Ovary (tissue), 9 donors: ENCODE measurements around the gene FOXP1. TPM values are rescaled to one million over a fixed set of nuclear protein-coding genes. Genes with fewer than 3 reads are reported as not detected.

Experiments used
- DNase-seq, 5 donors: peaks; one replicate each; pipeline ENCODE4 v3.0.0-alpha.2; 2019 to 2020
- H3K27ac ChIP-seq, 2 donors: fragments of 200-600 bp; one replicate each; pipeline versions ENCODE4 v1.5.1 to v1.8.0; 2019 to 2022
- H3K27me3 ChIP-seq: fragments of 200-600 bp; one replicate; pipeline ENCODE4 v1.8.0; 2022
- H3K36me3 ChIP-seq: fragments of 200-600 bp; sonication (generic); one replicate; pipeline ENCODE4 v1.5.1; 2019
- H3K4me1 ChIP-seq: one replicate; pipeline ENCODE4 v1.8.1; 2013; ENCODE audit warnings: mild to moderate bottlenecking, moderate library complexity; ENCODE audit not compliant: insufficient read depth
- H3K4me3 ChIP-seq: fragments of 200-600 bp; sonication (generic); one replicate; pipeline ENCODE4 v1.5.1; 2017
- H3K9me3 ChIP-seq, 2 donors: fragments of 200-600 bp in 1 of 2; sonication (generic) in 1 of 2; one replicate each; pipeline versions ENCODE4 v1.5.1 to v1.8.1; 2013 to 2019; ENCODE audit warnings: mild to moderate bottlenecking in 1 of 2, moderate library complexity in 1 of 2
- CTCF ChIP-seq, 3 donors: fragments of 450-650 bp in 2 of 3; fragments of 200-600 bp in 1 of 3; IDR thresholded peaks; one replicate each; pipeline versions ENCODE4 v1.5.1 to v1.8.0; 2016 to 2022; ENCODE audit warnings: antibody characterized with exemption in 3 of 3, mild to moderate bottlenecking in 1 of 3
- EP300 ChIP-seq: sonication (generic); formaldehyde crosslinking; IDR thresholded peaks from one replicate; pipeline ENCODE4 v1.6.1; 2017; ENCODE audit warnings: antibody characterized with exemption
- POLR2A ChIP-seq: fragments of 450-650 bp; IDR thresholded peaks from one replicate; pipeline ENCODE4 v1.6.1; 2017; ENCODE audit warnings: antibody characterized with exemption, mild to moderate bottlenecking, moderate library complexity
- WGBS, 3 donors: extraction: QIAGEN DNeasy Blood & Tissue Kit in 1 of 3; methylation state at CpG; one replicate each; pipeline versions ENCODE4 v1.1.5 to v1.1.7; 2013 to 2017; 5-methylcytosine and 5-hydroxymethylcytosine counted together
- intact Hi-C, 4 donors: fragments of 100-400 bp; cut with DNase I; formaldehyde crosslinking; loops; one replicate each; pipeline versions ENCODE4 v1.11.0 to v1.15.1; 2022 to 2023
- polyA plus RNA-seq, 2 donors: library from polyadenylated mRNA; stranded (reverse); fragments of 200-250 nt in 1 of 2; fragments of 350-450 nt in 1 of 2; fragmentation: Illumina TruSeq in 1 of 2; extraction: RNeasy Lipid Tissue Mini Kit (QIAGEN cat#74804) in 1 of 2; gene quantifications; one replicate each; pipeline ENCODE4 v1.2.3, GENCODE V29; 2013 to 2014
- total RNA-seq, 7 donors: library from RNA; depleted of rRNA in 2 of 7; stranded (reverse); fragments of >200 nt in 2 of 7; fragmentation: NEBNext Ultra II Directional in 3 of 7; extraction: Animal tissue kit (Norgen Biotek cat#: 25700) in 3 of 7; gene quantifications; one replicate each; pipeline versions ENCODE4 v1.1.0 to v1.2.4, GENCODE V29; 2016 to 2023
- donor health status: DM: no; HTN: no; CAD: no; lungs with moderate emphysema.
- donor health status: DM: no; HTN: no; CAD: no.
- donor health status: Bipolar disorder and iron deficiency.
- donor health status: DM: yes; HTN: yes; CAD: no.
- donor health status: DM: no; HTN: no; CAD: no.
- donor health status: DM: yes; HTN: yes; CAD: no.

FOXP1 gene
- total and polyA plus RNA-seq, 9 donors = 31.7 to 126 (median 114) TPM

DNA sequence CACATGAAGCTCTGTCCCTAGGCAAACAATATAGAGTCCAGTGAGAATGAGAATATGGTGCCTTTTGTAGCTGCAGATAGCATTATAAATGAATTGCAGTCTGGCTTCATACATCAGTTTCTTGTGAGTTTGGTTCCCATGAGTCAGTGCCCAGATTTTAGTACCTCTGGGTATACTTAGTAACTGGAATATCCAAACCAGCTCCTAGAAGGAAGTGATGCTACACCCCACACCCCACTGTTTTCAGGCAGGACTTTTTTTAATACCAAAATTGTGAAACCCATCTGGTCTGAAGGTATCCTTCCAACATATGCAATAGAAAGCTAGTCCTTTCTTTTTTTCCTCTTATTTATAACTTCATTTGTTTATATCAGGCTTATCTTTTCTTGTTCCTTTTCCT is 42.1 kb upstream of the FOXP1 start:
- H3K4me3 ChIP-seq = no peak overlapping the region
- TF ChIP-seq EP300 (no peak), CTCF (IDR thresholded peaks at IDR 0.05) (no peak), POLR2A (no peak)
- H3K27me3 ChIP-seq = no peaks in the 10 kb centered on the region
- DNase-seq = no peak
- H3K9me3 ChIP-seq = no peaks in the 10 kb centered on the region
- no peaks in the 10 kb centered on the region for H3K4me1 ChIP-seq
- no peaks in the 10 kb centered on the region for H3K36me3 ChIP-seq
- intact Hi-C loops = no loop called here
- no peak overlapping the region for H3K27ac ChIP-seq

- Histone ChIP-seq H3K27me3 (no peaks in the 10 kb centered on the region), H3K36me3 (no peaks in the 10 kb centered on the region), H3K9me3 (no peaks in the 10 kb centered on the region), H3K4me1 (no peaks in the 10 kb centered on the region), H3K4me3 (no peak overlapping the region), H3K27ac (no peak overlapping the region)
- TF ChIP-seq CTCF (IDR thresholded peaks at IDR 0.05) = no peak
- WGBS, 3 donors = 85 to 87% (median 86%) methylated on average over 9 of the region's 9 CpGs
- intact Hi-C loops = no loop called here
- DNase-seq = no peak
These were observed 38.5 kb upstream of the FOXP1 start for GRCh38 chr3:71621825-71622537.

GRCh38 chr3:71618538-71618937 is 35.0 kb upstream of the FOXP1 start:
- Histone ChIP-seq H3K27ac (no peak overlapping the region), H3K9me3 (no peaks in the 10 kb centered on the region), H3K27me3 (no peaks in the 10 kb centered on the region), H3K4me3 (no peak overlapping the region), H3K36me3 (no peaks in the 10 kb centered on the region), H3K4me1 (no peaks in the 10 kb centered on the region)
- 89 to 95% (median 92%) methylated on average over 6 of the region's 6 CpGs for WGBS, 3 donors
- no peak for TF ChIP-seq CTCF (IDR thresholded peaks at IDR 0.05)
- TF ChIP-seq POLR2A = no peak
- no peak for TF ChIP-seq EP300
- no peak for DNase-seq
- intact Hi-C loops = no loop called here

DNA sequence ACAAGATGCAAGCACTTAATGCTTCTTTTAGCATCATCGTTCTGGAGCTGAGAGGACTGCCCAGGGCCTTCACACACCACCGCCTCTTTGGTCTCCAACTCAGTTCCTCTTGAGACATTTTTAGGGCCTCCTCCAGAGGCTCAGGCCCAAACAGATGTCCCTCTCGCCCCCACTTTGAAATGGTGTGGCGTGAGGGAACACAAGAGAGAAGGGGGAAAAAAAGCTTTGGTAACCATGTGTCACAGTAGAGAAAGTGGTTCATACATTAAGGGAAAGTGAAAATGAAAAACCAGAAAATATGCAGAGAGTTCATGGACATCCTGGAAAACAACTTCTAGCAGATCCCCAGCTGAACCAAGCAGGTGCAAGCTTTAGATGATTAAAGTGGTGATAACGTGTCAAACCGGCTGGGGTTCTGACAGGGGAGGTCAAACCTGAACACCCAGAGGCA is 33.1 kb upstream of the FOXP1 start:
- no peak for DNase-seq

More for the DNA sequence above, 33.1 kb upstream of the FOXP1 start:
- WGBS, 3 donors = 85 to 90% (median 87%) methylated on average over 6 of the region's 6 CpGs
- H3K36me3 ChIP-seq = no peaks in the 10 kb centered on the region
- H3K4me1 ChIP-seq = no peaks in the 10 kb centered on the region
- TF ChIP-seq EP300 = no peak
- TF ChIP-seq CTCF (IDR thresholded peaks at IDR 0.05) = no peak
- no peak for TF ChIP-seq POLR2A
- no peaks in the 10 kb centered on the region for H3K27me3 ChIP-seq
- H3K9me3 ChIP-seq = no peaks in the 10 kb centered on the region
- no peak overlapping the region for H3K27ac ChIP-seq
- H3K4me3 ChIP-seq = no peak overlapping the region
- intact Hi-C loops = no loop called here
